ENCODE data around the gene ATE1. TPM values are rescaled to one million over a fixed set of nuclear protein-coding genes. Genes with fewer than 3 reads are reported as not detected.
A peak's percentile ranks its signal among the peaks of the same experiment; 100 is the strongest.

The ATE1 gene
- total and polyA plus RNA-seq, 11 donors: 15.2 to 50.1 (median 39.9) TPM

GRCh38 chr10:121818599-121818998 lies 109.2 kb downstream of the ATE1 start:
- no peak overlapping the region for H3K4me3 ChIP-seq
- DNase-seq (no peak), ATAC-seq (no peak)
- TF ChIP-seq POLR2A (IDR thresholded peaks at IDR 0.05): no peak
- TF ChIP-seq CTCF (IDR thresholded peaks at IDR 0.05): no peak
- H3K9me3 ChIP-seq: no peaks in the 10 kb centered on the region
- WGBS, 4 donors: 47 to 70% (median 58%) methylated on average over 2 of the region's 2 CpGs
- H3K27ac ChIP-seq: no peak overlapping the region
- peaks cover 0 to 14% (median 0%) of the 10 kb centered on the region in 9 donors for H3K36me3 ChIP-seq
- intact Hi-C loops (cut with DNase I): no loop called here
- H3K27me3 ChIP-seq: no peaks in the 10 kb centered on the region
- H3K4me1 ChIP-seq: peaks cover 0 to 3% (median 1%) of the 10 kb centered on the region in 12 donors

- no peaks in the 10 kb centered on the region for H3K9me3 ChIP-seq
- ATAC-seq: no peak
- H3K27ac ChIP-seq: no peak overlapping the region
- H3K4me3 ChIP-seq: no peak overlapping the region
- TF ChIP-seq POLR2A (IDR thresholded peaks at IDR 0.05): no peak
- TF ChIP-seq CTCF (IDR thresholded peaks at IDR 0.05): no peak
- peaks cover 0 to 8% (median 4%) of the 10 kb centered on the region in 12 donors for H3K4me1 ChIP-seq
- peaks cover 0 to 9% (median 0%) of the 10 kb centered on the region in 9 donors for H3K36me3 ChIP-seq
- WGBS, 4 donors: 89 to 98% (median 96%) methylated on average over 1 of the region's 1 CpG
- DNase-seq: no peak
- intact Hi-C loops (cut with DNase I): no loop called here
- no peaks in the 10 kb centered on the region for H3K27me3 ChIP-seq
These were observed 111.6 kb downstream of the ATE1 start for GRCh38 chr10:121816197-121816596.

GRCh38 chr10:121813857-121814256 lies 114.0 kb downstream of the ATE1 start:
- Histone ChIP-seq H3K36me3 (peaks cover 0 to 9% (median 0%) of the 10 kb centered on the region in 9 donors), H3K9me3 (no peaks in the 10 kb centered on the region), H3K27me3 (no peaks in the 10 kb centered on the region), H3K4me1 (peaks cover 0 to 8% (median 4%) of the 10 kb centered on the region in 12 donors), H3K4me3 (no peak overlapping the region), H3K27ac (no peak overlapping the region)
- DNase-seq (no peak), ATAC-seq (no peak)
- intact Hi-C loops (cut with DNase I): no loop called here
- 86 to 87% (median 86%) methylated on average over 4 of the region's 4 CpGs for WGBS, 4 donors
- no peak for TF ChIP-seq POLR2A (IDR thresholded peaks at IDR 0.05)

DNA sequence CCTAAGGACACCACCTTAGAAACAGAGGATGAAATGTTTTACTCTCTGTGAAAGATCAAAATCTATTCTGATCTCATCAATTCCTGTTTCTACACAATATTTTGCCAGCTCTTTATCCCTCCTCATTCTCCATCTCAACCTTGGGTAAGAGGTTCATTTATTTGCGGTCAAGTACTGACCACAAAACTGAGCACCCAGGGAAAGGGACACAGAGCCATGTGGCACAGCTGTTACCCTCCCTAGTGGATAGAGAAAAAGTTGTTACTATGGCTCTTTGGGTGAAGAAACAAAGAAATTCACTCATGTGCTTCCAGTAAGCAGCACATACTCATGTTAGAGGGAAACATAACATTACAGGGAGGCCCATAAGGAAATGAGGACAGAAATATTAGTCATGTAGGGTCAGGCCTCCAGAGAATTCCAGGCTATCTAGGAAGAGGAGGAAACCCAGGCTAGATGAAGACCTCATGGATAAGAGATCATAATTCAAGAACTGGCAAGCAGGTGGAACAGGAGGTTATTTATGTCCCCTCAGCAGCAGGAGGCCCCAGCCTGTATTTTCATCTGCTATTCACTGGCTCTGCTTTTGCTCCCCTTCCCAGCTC lies 114.5 kb downstream of the ATE1 start:
- Histone ChIP-seq H3K4me1 (peaks cover 0 to 8% (median 4%) of the 10 kb centered on the region in 12 donors), H3K27me3 (no peaks in the 10 kb centered on the region), H3K9me3 (no peaks in the 10 kb centered on the region), H3K27ac (no peak overlapping the region), H3K4me3 (no peak overlapping the region), H3K36me3 (peaks cover 0 to 9% (median 0%) of the 10 kb centered on the region in 9 donors)
- TF ChIP-seq POLR2A (IDR thresholded peaks at IDR 0.05) (no peak), CTCF (IDR thresholded peaks at IDR 0.05) (no peak)
- peak in 1 of 4 donors; percentile 60 for ATAC-seq
- intact Hi-C loops (cut with DNase I): no loop called here
- DNase-seq: no peak
- WGBS, 4 donors: 95 to 97% (median 96%) methylated on average over 1 of the region's 1 CpG

- Histone ChIP-seq H3K27ac (no peak overlapping the region), H3K4me1 (peaks cover 0 to 8% (median 4%) of the 10 kb centered on the region in 12 donors), H3K27me3 (no peaks in the 10 kb centered on the region), H3K9me3 (no peaks in the 10 kb centered on the region), H3K4me3 (no peak overlapping the region), H3K36me3 (peaks cover 0 to 12% (median 0%) of the 10 kb centered on the region in 9 donors)
- WGBS, 4 donors: 71 to 75% (median 73%) methylated on average over 4 of the region's 4 CpGs
- TF ChIP-seq POLR2A (IDR thresholded peaks at IDR 0.05) (no peak), CTCF (IDR thresholded peaks at IDR 0.05) (no peak)
- DNase-seq (no peak), ATAC-seq (no peak)
- intact Hi-C loops (cut with DNase I): no loop called here
These were observed 115.8 kb downstream of the ATE1 start for GRCh38 chr10:121812031-121812430.

Data from heart left ventricle (tissue), 16 donors.